Liver (tissue), 9 donors: ENCODE results near the gene IGSF22. TPM values are rescaled to one million over a fixed set of nuclear protein-coding genes. Genes with fewer than 3 reads are reported as not detected.

Source experiments
- DNase-seq: peaks from one replicate; pipeline ENCODE4 v3.0.0-alpha.2; 2017; ENCODE audit warnings: low spot score
- H3K27ac ChIP-seq, 2 donors: one replicate each; pipeline ENCODE4 v1.7.0; 2013; ENCODE audit warnings: inconsistent platforms in 2 of 2, low read length in 2 of 2, control low read depth in 1 of 2, low read depth in 1 of 2, mild to moderate bottlenecking in 1 of 2
- H3K27me3 ChIP-seq, 4 donors: one replicate each; pipeline versions ENCODE4 v1.6.1 to v1.7.0; 2013; ENCODE audit warnings: low read length in 3 of 4, inconsistent platforms in 1 of 4, mild to moderate bottlenecking in 1 of 4, moderate library complexity in 1 of 4; ENCODE audit not compliant: control insufficient read depth in 4 of 4, insufficient read depth in 4 of 4
- H3K36me3 ChIP-seq, 4 donors: one replicate each; pipeline versions ENCODE4 v1.6.1 to v1.7.0; 2013; ENCODE audit warnings: low read length in 3 of 4, mild to moderate bottlenecking in 3 of 4, low read depth in 1 of 4, moderate library complexity in 1 of 4; ENCODE audit not compliant: control insufficient read depth in 4 of 4, insufficient read depth in 3 of 4
- H3K4me1 ChIP-seq, 4 donors: one replicate each; pipeline versions ENCODE4 v1.6.1 to v1.7.0; 2013; ENCODE audit warnings: low read length in 3 of 4, mild to moderate bottlenecking in 3 of 4, moderate library complexity in 1 of 4; ENCODE audit not compliant: control insufficient read depth in 4 of 4, insufficient read depth in 4 of 4
- H3K4me3 ChIP-seq, 3 donors: one replicate each; pipeline versions ENCODE4 v1.6.1 to v1.7.0; 2013; ENCODE audit warnings: low read length in 3 of 3, control low read depth in 1 of 3, low read depth in 1 of 3, mild to moderate bottlenecking in 1 of 3
- H3K9ac ChIP-seq, 2 donors: one replicate each; pipeline ENCODE4 v1.7.0; 2013; ENCODE audit warnings: low read length in 2 of 2, mild to moderate bottlenecking in 2 of 2, moderate library complexity in 2 of 2, control low read depth in 1 of 2, low read depth in 1 of 2
- H3K9me3 ChIP-seq, 4 donors: one replicate each; pipeline versions ENCODE4 v1.6.1 to v1.7.0; 2013; ENCODE audit warnings: low read length in 3 of 4; ENCODE audit not compliant: control insufficient read depth in 4 of 4
- ATF3 ChIP-seq: IDR thresholded peaks from 2 replicates; pipeline ENCODE4 v1.6.1; 2016; ENCODE audit warnings: antibody characterized with exemption
- CTCF ChIP-seq: fragments of 150-350 bp; IDR thresholded peaks from 2 replicates; pipeline ENCODE4 v1.5.1; 2017; ENCODE audit warnings: improper control_type of control experiment, low read depth, low read length; ENCODE audit not compliant: missing input control
- EGR1 ChIP-seq, 2 donors: IDR thresholded peaks; 2 replicates each; pipeline ENCODE4 v1.6.1; 2016 to 2018; ENCODE audit warnings: antibody characterized with exemption in 2 of 2, low read depth in 2 of 2
- FOXA1 ChIP-seq: IDR thresholded peaks from 2 replicates; pipeline ENCODE4 v1.6.1; 2016; ENCODE audit warnings: antibody characterized with exemption
- FOXA2 ChIP-seq: IDR thresholded peaks from 2 replicates; pipeline ENCODE4 v1.6.1; 2016; ENCODE audit warnings: antibody characterized with exemption
- GABPA ChIP-seq, 2 donors: IDR thresholded peaks in 1 of 2; conservative IDR thresholded peaks in 1 of 2; 2 replicates each; pipeline ENCODE4 v1.6.1; 2016; ENCODE audit warnings: antibody characterized with exemption in 2 of 2, mild to moderate bottlenecking in 1 of 2, moderate library complexity in 1 of 2
- HNF4A ChIP-seq, 2 donors: conservative IDR thresholded peaks; 2 replicates each; pipeline ENCODE4 v1.6.1; 2016; ENCODE audit warnings: antibody characterized with exemption in 2 of 2, mild to moderate bottlenecking in 2 of 2
- HNF4G ChIP-seq: IDR thresholded peaks from 2 replicates; pipeline ENCODE4 v1.6.1; 2016; ENCODE audit warnings: antibody characterized with exemption
- JUND ChIP-seq, 2 donors: IDR thresholded peaks; 2 replicates each; pipeline ENCODE4 v1.6.1; 2016; ENCODE audit warnings: antibody characterized with exemption in 2 of 2
- MAX ChIP-seq: IDR thresholded peaks from 2 replicates; pipeline ENCODE4 v1.6.1; 2016; ENCODE audit warnings: antibody characterized with exemption
- NR2F2 ChIP-seq: IDR thresholded peaks from 2 replicates; pipeline ENCODE4 v1.6.1; 2016; ENCODE audit warnings: antibody characterized with exemption
- RAD21 ChIP-seq, 2 donors: IDR thresholded peaks; 2 replicates each; pipeline ENCODE4 v1.6.1; 2016; ENCODE audit warnings: antibody characterized with exemption in 2 of 2, mild to moderate bottlenecking in 2 of 2
- REST ChIP-seq: IDR thresholded peaks from 2 replicates; pipeline ENCODE4 v1.6.1; 2016; ENCODE audit warnings: antibody characterized with exemption, mild to moderate bottlenecking
- RXRA ChIP-seq, 2 donors: IDR thresholded peaks; 2 replicates each; pipeline ENCODE4 v1.6.1; 2017 to 2018; ENCODE audit warnings: antibody characterized with exemption in 2 of 2, mild to moderate bottlenecking in 1 of 2
- SP1 ChIP-seq: IDR thresholded peaks from 2 replicates; pipeline ENCODE4 v1.6.1; 2018; ENCODE audit warnings: antibody characterized with exemption, mild to moderate bottlenecking
- YY1 ChIP-seq: IDR thresholded peaks from 2 replicates; pipeline ENCODE4 v1.6.1; 2016; ENCODE audit warnings: antibody characterized with exemption, mild to moderate bottlenecking
- ZBTB33 ChIP-seq: IDR thresholded peaks from 2 replicates; pipeline ENCODE4 v1.6.1; 2016; ENCODE audit warnings: antibody characterized with exemption
- WGBS: extraction: QIAGEN DNeasy Blood & Tissue Kit; methylation state at CpG from one replicate; pipeline ENCODE4 v1.1.7; 2013; 5-methylcytosine and 5-hydroxymethylcytosine counted together
- polyA plus RNA-seq, 2 donors: library from polyadenylated mRNA; stranded (reverse) in 1 of 2; unstranded in 1 of 2; fragments of 200-250 nt in 1 of 2; fragments of >200 nt in 1 of 2; fragmentation: Nextera tagmentation in 1 of 2; extraction: Ambion mirVana in 1 of 2; gene quantifications; one replicate each; pipeline versions ENCODE4 v1.2.1 to v1.2.3, GENCODE V29; 2013 to 2015
- total RNA-seq, 2 donors: library from RNA; depleted of rRNA; stranded (reverse); fragments of >200 nt; gene quantifications; one replicate each; pipeline ENCODE4 v1.2.3, GENCODE V29; 2014
- donor health status: healthy.
- donor health status: healthy.
- donor health status: healthy.
- donor health status: healthy.
- donor health status: healthy.

IGSF22 gene
- total and polyA plus RNA-seq, 4 donors, result 0.12 to 0.26 TPM; not detected in 2

GRCh38 chr11:18699848-18700261 lies 26.1 kb downstream of the IGSF22 start:
- H3K4me1 ChIP-seq, result peaks cover 2 to 16% (median 11%) of the 10 kb centered on the region in 4 donors
- H3K36me3 ChIP-seq, result peaks cover 0 to 4% (median 0%) of the 10 kb centered on the region in 4 donors
- H3K27me3 ChIP-seq, result no peaks in the 10 kb centered on the region
- TF ChIP-seq RAD21 (IDR thresholded peaks at IDR 0.05) (no peak), HNF4A (conservative IDR thresholded peaks at IDR 0.05) (no peak), CTCF (no peak), ZBTB33 (no peak), RXRA (IDR thresholded peaks at IDR 0.05) (no peak), ATF3 (no peak), HNF4G (no peak), JUND (IDR thresholded peaks at IDR 0.05) (no peak), NR2F2 (no peak), FOXA1 (no peak), YY1 (no peak), EGR1 (IDR thresholded peaks at IDR 0.05; ENCODE audit: low read depth in 2 of 2) (no peak), FOXA2 (no peak), GABPA (IDR thresholded peaks at IDR 0.05 in 1 of 2, conservative IDR thresholded peaks at IDR 0.05 in 1 of 2) (no peak), SP1 (no peak), REST (no peak), MAX (no peak)
- no peaks in the 10 kb centered on the region for H3K9me3 ChIP-seq
- no peak for DNase-seq
- 68% methylated on average over 3 of the region's 3 CpGs for WGBS
- H3K27ac ChIP-seq, result peak overlapping the region in 1 of 2 donors; percentile 81
- no peak overlapping the region for H3K4me3 ChIP-seq
- H3K9ac ChIP-seq, result no peak overlapping the region

- no peak for TF ChIP-seq SP1
- no peak for TF ChIP-seq RAD21 (IDR thresholded peaks at IDR 0.05)
- no peak for TF ChIP-seq HNF4A (conservative IDR thresholded peaks at IDR 0.05)
- no peak for TF ChIP-seq REST
- peak in 1 of 2 donors; percentile 31 for TF ChIP-seq EGR1 (IDR thresholded peaks at IDR 0.05; ENCODE audit: low read depth in 2 of 2)
- TF ChIP-seq FOXA1, result no peak
- TF ChIP-seq JUND (IDR thresholded peaks at IDR 0.05), result no peak
- TF ChIP-seq CTCF, result no peak
- 18% methylated on average over 9 of the region's 9 CpGs for WGBS
- peaks cover 2 to 16% (median 11%) of the 10 kb centered on the region in 4 donors for H3K4me1 ChIP-seq
- DNase-seq, result no peak
- H3K9ac ChIP-seq, result peak overlapping the region; percentile 13 to 80
- no peaks in the 10 kb centered on the region for H3K27me3 ChIP-seq
- no peaks in the 10 kb centered on the region for H3K9me3 ChIP-seq
- H3K36me3 ChIP-seq, result peaks cover 0 to 4% (median 0%) of the 10 kb centered on the region in 4 donors
- peak overlapping the region; percentile 81 to 85 for H3K27ac ChIP-seq
- peak overlapping the region; percentile 59 to 89 (median 77) for H3K4me3 ChIP-seq
These were observed 26.8 kb downstream of the IGSF22 start for GRCh38 chr11:18699269-18699596.
